MM.1S (cell line): ENCODE results near the gene BORCS6.

Source experiments
- EZH2 ChIP-seq: fragments of 300-600 bp; sonication (generic); optimal IDR thresholded peaks from 2 replicates; pipeline ENCODE3; 2017; ENCODE audit warnings: low read depth, mild to moderate bottlenecking, antibody characterized with exemption, low read length, mixed read lengths
- EZH2phosphoT487 ChIP-seq: fragments of 300-600 bp; sonication (generic); IDR thresholded peaks from 2 replicates; pipeline ENCODE4 v1.6.1; 2018; ENCODE audit warnings: antibody characterized with exemption, low read length
- TF ChIP-seq, protein P1 (sequence below): fragments of 300-600 bp; sonication (generic); IDR thresholded peaks from 2 replicates; pipeline ENCODE4 v1.5.1; 2016; ENCODE audit warnings: antibody characterized with exemption, low read length, mixed read lengths

DNA sequence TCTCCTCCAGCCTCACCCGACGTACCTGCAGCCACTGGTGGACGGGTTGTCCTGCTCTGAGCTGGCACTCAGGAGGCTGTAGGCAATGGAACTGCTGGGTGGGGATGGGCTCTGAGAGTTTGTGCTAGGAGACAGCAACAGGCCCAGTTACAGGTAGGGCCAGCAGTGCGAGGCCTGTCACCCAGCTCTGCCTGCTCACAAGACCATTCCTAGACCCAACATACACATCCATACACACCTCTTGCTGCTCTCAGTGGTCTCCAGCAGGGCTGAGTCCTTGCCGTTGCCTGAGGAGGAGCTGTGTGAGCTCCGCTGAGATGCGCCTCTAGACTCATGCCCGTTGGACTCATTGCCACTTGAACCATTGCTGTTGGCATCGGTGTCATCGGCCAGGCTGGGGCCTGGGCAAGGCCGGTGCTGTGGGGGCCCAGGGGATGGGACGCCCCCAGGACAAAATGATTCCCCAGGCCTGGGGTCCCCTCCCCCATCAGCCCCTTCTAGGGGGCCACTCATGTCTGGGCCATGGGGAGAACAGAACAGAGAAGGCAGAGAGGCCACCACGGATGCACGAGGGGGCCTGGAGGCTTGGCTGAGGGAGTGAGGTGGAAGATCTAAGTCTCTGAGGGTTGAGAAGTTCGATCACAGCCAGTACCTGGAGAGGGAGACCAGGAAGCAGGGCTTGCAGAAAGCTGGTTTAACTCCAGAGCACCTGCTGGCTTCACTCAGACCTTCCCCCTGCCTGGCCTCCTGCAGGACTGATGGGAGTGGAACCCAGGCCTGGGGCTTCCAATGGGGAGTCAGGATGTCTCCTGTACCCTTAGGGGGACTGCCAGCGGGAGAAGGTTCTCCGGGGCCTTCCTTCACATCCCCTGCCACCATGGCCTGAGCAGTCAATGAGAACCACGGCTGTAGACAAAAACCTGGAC, 39.5 kb downstream of the BORCS6 start:
- TF ChIP-seq, protein P1, sequence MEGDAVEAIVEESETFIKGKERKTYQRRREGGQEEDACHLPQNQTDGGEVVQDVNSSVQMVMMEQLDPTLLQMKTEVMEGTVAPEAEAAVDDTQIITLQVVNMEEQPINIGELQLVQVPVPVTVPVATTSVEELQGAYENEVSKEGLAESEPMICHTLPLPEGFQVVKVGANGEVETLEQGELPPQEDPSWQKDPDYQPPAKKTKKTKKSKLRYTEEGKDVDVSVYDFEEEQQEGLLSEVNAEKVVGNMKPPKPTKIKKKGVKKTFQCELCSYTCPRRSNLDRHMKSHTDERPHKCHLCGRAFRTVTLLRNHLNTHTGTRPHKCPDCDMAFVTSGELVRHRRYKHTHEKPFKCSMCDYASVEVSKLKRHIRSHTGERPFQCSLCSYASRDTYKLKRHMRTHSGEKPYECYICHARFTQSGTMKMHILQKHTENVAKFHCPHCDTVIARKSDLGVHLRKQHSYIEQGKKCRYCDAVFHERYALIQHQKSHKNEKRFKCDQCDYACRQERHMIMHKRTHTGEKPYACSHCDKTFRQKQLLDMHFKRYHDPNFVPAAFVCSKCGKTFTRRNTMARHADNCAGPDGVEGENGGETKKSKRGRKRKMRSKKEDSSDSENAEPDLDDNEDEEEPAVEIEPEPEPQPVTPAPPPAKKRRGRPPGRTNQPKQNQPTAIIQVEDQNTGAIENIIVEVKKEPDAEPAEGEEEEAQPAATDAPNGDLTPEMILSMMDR = no peak
- no peak for TF ChIP-seq EZH2
- TF ChIP-seq EZH2phosphoT487 = no peak
